ENCODE results near the gene MAP3K20. TPM values are rescaled to one million over a fixed set of nuclear protein-coding genes. Genes with fewer than 3 reads are reported as not detected.

MAP3K20 gene
- total RNA-seq, 1 donor from 2014 or later = 466 TPM

GRCh38 chr2:173137610-173138009 lies 62.0 kb downstream of the MAP3K20 start:
- no peak for DNase-seq
- H3K27me3 ChIP-seq (ENCODE audit: low read depth) = no peaks in the 10 kb centered on the region
- TF ChIP-seq CTCF (IDR thresholded peaks at IDR 0.05; ENCODE audit: borderline replicate concordance) = no peak
- intact Hi-C loops (cut with micrococcal nuclease) = no loop called here
- peaks cover 58% of the 10 kb centered on the region for H3K4me1 ChIP-seq
- no peak overlapping the region for H3K4me3 ChIP-seq
- no peak overlapping the region for H3K27ac ChIP-seq (replicated peaks)
- H3K36me3 ChIP-seq = no peaks in the 10 kb centered on the region
- peaks cover 1% of the 10 kb centered on the region for H3K9me3 ChIP-seq (replicated peaks)

GRCh38 chr2:173138962-173139361 lies 63.3 kb downstream of the MAP3K20 start:
- Histone ChIP-seq H3K4me3 (no peak overlapping the region), H3K4me1 (peaks cover 57% of the 10 kb centered on the region), H3K27ac (replicated peaks) (no peak overlapping the region), H3K9me3 (replicated peaks) (peaks cover 5% of the 10 kb centered on the region), H3K27me3 (ENCODE audit: low read depth) (no peaks in the 10 kb centered on the region), H3K36me3 (no peaks in the 10 kb centered on the region)
- TF ChIP-seq CTCF (IDR thresholded peaks at IDR 0.05; ENCODE audit: borderline replicate concordance) = no peak
- no peak for DNase-seq
- intact Hi-C loops (cut with micrococcal nuclease) = no loop called here

GRCh38 chr2:173141666-173142065 lies 66.0 kb downstream of the MAP3K20 start:
- DNase-seq = no peak
- no peak overlapping the region for H3K27ac ChIP-seq (replicated peaks)
- no peaks in the 10 kb centered on the region for H3K27me3 ChIP-seq (ENCODE audit: low read depth)
- no peak for TF ChIP-seq CTCF (IDR thresholded peaks at IDR 0.05; ENCODE audit: borderline replicate concordance)
- H3K4me1 ChIP-seq = peaks cover 47% of the 10 kb centered on the region
- H3K9me3 ChIP-seq (replicated peaks) = peaks cover 5% of the 10 kb centered on the region
- intact Hi-C loops (cut with micrococcal nuclease) = no loop called here
- H3K4me3 ChIP-seq = no peak overlapping the region
- H3K36me3 ChIP-seq = no peaks in the 10 kb centered on the region

- Histone ChIP-seq H3K4me1 (peaks cover 46% of the 10 kb centered on the region), H3K36me3 (no peaks in the 10 kb centered on the region), H3K4me3 (no peak overlapping the region), H3K27me3 (ENCODE audit: low read depth) (no peaks in the 10 kb centered on the region), H3K27ac (replicated peaks) (no peak overlapping the region), H3K9me3 (replicated peaks) (peaks cover 5% of the 10 kb centered on the region)
- no peak for DNase-seq
- intact Hi-C loops (cut with micrococcal nuclease) = no loop called here
- TF ChIP-seq CTCF (IDR thresholded peaks at IDR 0.05; ENCODE audit: borderline replicate concordance) = no peak
Observed at GRCh38 chr2:173145454-173145853, 69.8 kb downstream of the MAP3K20 start.

GRCh38 chr2:173146590-173146989 lies 70.9 kb downstream of the MAP3K20 start:
- no peak overlapping the region for H3K27ac ChIP-seq (replicated peaks)
- no peaks in the 10 kb centered on the region for H3K36me3 ChIP-seq
- intact Hi-C loops (cut with micrococcal nuclease) = no loop called here
- no peak overlapping the region for H3K4me3 ChIP-seq
- DNase-seq = no peak
- H3K9me3 ChIP-seq (replicated peaks) = peaks cover 5% of the 10 kb centered on the region
- no peaks in the 10 kb centered on the region for H3K27me3 ChIP-seq (ENCODE audit: low read depth)
- peaks cover 58% of the 10 kb centered on the region for H3K4me1 ChIP-seq
- TF ChIP-seq CTCF (IDR thresholded peaks at IDR 0.05; ENCODE audit: borderline replicate concordance) = no peak

GRCh38 chr2:173148520-173148919 lies 72.9 kb downstream of the MAP3K20 start:
- no peak overlapping the region for H3K27ac ChIP-seq (replicated peaks)
- intact Hi-C loops (cut with micrococcal nuclease) = no loop called here
- DNase-seq = no peak
- H3K4me1 ChIP-seq = peaks cover 77% of the 10 kb centered on the region
- no peaks in the 10 kb centered on the region for H3K36me3 ChIP-seq
- H3K27me3 ChIP-seq (ENCODE audit: low read depth) = no peaks in the 10 kb centered on the region
- H3K9me3 ChIP-seq (replicated peaks) = no peaks in the 10 kb centered on the region
- no peak overlapping the region for H3K4me3 ChIP-seq
- TF ChIP-seq CTCF (IDR thresholded peaks at IDR 0.05; ENCODE audit: borderline replicate concordance) = no peak
